GM12801 (cell line): ENCODE measurements around the gene SEBOX.

Experiments used
- TF ChIP-seq, protein P1 (sequence below): IDR thresholded peaks from one replicate; pipeline ENCODE4 v1.5.1; 2011; ENCODE audit warnings: control low read depth; ENCODE audit not compliant: insufficient read length; ENCODE audit errors: extremely low read depth

The SEBOX gene

DNA sequence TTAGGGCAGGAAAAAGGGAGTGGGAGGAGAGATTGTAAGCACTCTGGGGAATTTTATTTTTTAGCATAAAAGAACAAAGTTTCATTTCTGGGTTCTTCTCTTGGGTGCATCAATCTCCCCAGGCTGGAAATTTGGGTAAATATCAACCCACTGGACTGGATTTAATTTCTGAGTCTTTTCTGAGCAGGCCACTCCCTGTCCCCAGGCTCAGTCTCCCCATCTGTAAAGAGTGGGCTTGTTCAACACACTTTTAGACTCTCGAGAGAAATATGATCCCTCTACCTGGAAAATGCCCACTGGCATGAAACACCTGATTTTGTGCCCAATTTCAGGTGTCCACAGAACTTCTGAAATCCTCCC is 5.7 kb upstream of the SEBOX start:
- TF ChIP-seq, protein P1, sequence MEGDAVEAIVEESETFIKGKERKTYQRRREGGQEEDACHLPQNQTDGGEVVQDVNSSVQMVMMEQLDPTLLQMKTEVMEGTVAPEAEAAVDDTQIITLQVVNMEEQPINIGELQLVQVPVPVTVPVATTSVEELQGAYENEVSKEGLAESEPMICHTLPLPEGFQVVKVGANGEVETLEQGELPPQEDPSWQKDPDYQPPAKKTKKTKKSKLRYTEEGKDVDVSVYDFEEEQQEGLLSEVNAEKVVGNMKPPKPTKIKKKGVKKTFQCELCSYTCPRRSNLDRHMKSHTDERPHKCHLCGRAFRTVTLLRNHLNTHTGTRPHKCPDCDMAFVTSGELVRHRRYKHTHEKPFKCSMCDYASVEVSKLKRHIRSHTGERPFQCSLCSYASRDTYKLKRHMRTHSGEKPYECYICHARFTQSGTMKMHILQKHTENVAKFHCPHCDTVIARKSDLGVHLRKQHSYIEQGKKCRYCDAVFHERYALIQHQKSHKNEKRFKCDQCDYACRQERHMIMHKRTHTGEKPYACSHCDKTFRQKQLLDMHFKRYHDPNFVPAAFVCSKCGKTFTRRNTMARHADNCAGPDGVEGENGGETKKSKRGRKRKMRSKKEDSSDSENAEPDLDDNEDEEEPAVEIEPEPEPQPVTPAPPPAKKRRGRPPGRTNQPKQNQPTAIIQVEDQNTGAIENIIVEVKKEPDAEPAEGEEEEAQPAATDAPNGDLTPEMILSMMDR: no peak

DNA sequence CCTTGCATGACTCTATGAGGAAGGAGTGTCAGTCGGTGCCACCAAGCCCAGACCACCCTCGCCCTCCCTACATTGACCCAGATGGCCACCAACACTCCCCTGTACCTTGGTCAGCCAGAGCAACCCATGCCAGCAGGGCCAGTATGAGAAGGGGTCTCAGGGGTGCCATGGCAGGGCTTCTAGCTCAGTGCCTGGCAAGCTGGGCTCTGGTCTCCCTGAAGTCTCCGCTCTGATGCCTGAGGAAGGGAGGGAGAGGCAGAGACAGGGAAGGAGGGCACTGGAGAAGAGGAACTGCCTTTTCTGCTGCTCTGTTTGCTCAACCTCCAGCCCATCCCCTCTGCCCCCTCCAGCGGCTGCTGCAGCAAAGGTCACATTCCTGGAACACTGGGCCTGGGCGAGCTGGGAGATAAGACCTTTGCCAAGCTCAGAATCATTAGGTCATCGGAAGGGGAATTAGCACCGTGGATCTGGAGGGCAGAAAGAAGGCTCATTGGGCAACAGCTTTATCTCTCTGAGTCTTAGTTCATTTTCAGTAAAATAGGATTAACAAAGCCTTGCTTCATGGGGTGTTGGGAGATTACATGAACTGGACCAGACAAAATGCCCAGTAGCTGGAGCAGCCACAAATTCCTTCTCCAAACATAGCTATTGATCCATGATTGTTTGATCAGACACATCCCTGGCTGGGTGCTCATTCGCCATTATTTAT is 5.2 kb upstream of the SEBOX start, which contains the start of gene VTN:
TSS of gene VTN (minus strand) at position 273 of the 709 bp plus-strand sequence. CDS start at position 169, 104 bp downstream.
- TF ChIP-seq, protein P1: no peak

DNA sequence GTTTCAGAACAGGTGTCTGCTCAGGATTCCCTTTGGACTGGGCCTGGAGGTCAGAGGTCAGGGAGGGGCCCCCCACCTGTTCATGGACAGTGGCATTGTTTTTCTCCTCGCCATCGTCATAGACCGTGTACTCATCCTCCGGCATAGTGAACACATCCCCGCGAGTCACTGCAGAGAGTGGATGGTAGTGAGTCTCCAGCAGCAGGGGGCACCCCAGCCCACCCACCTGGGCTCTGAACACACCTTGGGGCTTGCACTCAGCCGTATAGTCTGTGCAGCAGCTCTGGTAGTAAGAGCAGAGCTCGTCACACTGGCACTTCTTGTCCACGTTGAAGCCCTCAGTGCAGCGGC is 4.7 kb upstream of the SEBOX start:
- TF ChIP-seq, protein P1: no peak

DNA sequence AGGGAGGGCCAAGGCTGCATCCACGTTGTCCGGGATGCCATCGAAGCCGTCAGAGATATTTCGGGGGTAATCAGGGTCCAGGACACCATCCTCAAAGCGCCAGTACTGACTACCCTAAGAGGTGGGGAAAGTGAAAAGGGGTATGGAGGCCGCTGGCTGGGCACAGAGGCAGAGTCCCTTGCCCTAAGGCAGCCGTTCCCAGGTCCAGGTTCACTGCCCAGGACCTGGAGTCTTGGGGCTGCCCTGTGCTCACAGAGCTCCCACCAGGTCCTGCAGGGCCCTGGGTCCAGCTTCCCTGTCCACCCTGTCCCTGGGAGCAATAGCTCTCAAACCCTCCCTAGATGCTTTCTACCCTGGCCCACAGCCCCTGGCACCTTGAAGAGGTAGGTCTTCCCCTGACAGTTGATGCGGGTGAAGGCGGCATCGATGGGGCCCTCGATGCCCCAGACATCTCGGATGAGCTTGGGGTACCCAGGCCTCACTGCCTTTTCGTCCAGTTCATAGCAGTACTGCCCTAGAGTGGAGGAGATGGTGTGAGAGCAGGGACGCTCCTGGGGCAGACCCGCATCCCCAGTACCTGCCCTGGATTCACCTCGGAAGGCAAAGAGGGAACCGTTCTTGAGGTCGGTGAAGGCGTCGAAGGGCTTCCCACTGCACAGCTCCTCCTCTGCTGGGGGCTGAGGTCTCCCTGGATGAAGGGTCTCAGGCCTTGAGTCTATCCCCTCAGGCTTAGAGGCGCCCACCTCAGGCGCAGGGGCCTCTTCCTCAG is 4.1 kb upstream of the SEBOX start:
- TF ChIP-seq, protein P1: no peak

DNA sequence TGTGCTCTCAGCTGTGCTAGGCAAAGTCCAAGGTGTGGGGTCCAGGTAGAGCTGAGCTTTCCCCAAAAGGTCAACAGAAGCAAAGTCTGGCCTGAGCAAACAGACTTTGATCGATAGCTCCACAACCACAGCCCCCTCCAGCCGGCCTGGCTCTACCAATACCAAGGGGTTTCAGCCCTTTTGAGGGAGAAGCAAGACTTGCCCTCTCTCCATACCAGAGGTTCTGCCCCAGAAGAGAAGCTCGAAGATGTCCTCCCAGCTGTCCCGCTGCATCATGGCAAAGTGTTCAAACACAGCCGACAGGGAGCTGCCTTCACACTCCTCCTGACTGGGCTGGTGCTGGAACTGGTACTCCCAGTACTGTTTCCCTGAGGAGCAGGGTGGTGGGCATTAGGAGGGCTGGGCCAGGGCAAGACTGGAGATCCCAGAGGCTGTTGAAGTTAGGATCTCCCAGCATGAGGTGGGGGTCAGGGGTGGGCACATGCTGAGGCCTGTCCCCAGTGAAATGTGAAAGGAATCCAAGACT is 3.4 kb upstream of the SEBOX start:
- TF ChIP-seq, protein P1: no peak

DNA sequence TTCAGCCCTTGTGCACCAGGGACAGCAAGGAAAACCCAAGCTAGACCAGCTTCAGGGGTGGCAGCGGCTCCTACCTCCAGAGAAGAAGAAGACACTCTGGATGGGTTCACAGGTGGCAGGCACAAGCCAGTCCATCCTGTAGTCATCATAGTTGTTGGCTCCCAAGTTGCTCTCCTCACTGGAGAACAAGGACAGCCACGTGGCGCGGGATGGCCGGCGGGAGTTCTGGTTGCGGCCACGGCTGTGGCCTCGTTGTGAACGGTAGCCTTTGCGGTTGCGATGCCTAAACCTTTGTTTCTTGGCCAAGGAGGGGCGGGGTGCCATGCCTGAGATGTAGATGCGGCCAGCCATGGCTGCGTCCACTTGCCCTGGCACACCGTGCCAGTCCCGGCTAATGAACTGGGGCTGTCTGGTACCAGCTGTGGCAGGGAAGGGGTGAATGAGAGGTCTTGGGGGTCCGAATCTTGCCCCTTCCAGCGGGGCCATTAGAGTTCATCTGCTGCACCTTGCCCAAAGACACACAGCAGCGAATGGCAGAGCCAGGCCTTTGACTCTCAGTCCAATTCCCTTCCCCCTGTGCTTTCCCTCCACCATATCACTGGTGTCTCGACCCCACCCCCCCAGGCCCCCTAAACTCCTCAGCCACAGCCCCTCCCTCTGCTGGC is 2.8 kb upstream of the SEBOX start:
- TF ChIP-seq, protein P1: no peak

DNA sequence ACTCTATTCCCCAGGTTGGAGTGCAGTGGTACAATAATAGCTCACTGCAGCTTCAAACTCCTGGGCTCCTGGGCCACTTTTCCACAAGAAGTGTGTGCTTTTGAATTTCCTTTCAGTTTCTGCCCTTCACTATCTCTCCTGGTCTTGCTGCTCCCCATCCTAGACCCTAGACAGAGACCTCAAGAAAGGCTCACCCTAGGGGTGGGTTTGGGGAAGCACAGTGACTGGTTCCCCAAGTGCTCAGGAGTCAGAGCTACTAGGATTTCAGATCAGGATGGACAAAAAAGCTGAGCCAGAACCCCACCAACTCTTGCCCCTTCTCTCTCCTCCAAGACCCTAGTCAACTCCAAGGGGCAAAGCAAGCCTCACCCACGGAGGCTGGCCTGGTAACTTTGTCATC is 1.6 kb upstream of the SEBOX start:
- TF ChIP-seq, protein P1: no peak
